Activated naive CD8-positive, alpha-beta T cell treated with anti-CD3 and anti-CD28 coated beads, Interleukin-2, amount 50 U/mL, for 24 hours (primary cell): ENCODE data around the gene LRP8.

Experiments used
- ATAC-seq: fragments of 150-1000 bp; cut with Tn5 transposase; one replicate; pipeline ENCODE4 v1.10.0; 2021
- DNase-seq: peaks from one replicate; pipeline ENCODE4 v3.0.0; 2021
- H3K27ac Mint-ChIP-seq: one replicate; pipeline ENCODE4 v1.8.0; 2021; ENCODE audit warnings: mild to moderate bottlenecking, mixed read lengths
- H3K27me3 Mint-ChIP-seq: one replicate; pipeline ENCODE4 v1.8.0; 2021; ENCODE audit warnings: mixed read lengths
- H3K36me3 Mint-ChIP-seq: one replicate; pipeline ENCODE4 v1.8.0; 2021; ENCODE audit warnings: low read depth, mixed read lengths
- H3K4me1 Mint-ChIP-seq: one replicate; pipeline ENCODE4 v1.8.0; 2021; ENCODE audit warnings: mixed read lengths
- H3K4me3 Mint-ChIP-seq: one replicate; pipeline ENCODE4 v1.8.0; 2021; ENCODE audit warnings: mild to moderate bottlenecking, moderate library complexity, mixed read lengths
- H3K9me3 Mint-ChIP-seq: one replicate; pipeline ENCODE4 v1.8.0; 2021; ENCODE audit warnings: mixed read lengths

LRP8 gene

DNA sequence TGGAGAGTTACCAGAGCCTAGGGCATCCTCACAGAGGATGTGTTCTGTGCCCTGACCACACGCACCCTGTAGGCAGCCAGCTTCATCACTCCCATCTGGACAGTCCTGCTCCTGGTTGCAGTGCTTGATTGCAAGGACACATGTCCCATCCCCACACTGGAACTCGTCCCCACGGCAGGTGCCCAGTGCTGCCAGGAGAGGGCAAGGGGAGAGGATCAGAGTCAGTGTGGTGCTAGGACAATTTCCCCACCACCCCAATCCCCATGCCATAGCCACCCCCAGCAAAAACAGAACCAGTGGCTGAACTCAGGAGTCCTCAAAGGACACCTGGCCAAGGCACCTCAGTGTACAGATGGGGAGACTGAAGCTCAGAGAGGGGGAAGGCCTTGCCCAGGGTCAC is 52.3 kb downstream of the LRP8 start:
- DNase-seq: no peak
- Mint-ChIP-seq H3K27me3 (no peaks in the 10 kb centered on the region), H3K4me3 (no peak overlapping the region), H3K4me1 (peaks cover 4% of the 10 kb centered on the region), H3K27ac (no peak overlapping the region), H3K9me3 (no peaks in the 10 kb centered on the region), H3K36me3 (peaks cover 38% of the 10 kb centered on the region)
- ATAC-seq: no peak

DNA sequence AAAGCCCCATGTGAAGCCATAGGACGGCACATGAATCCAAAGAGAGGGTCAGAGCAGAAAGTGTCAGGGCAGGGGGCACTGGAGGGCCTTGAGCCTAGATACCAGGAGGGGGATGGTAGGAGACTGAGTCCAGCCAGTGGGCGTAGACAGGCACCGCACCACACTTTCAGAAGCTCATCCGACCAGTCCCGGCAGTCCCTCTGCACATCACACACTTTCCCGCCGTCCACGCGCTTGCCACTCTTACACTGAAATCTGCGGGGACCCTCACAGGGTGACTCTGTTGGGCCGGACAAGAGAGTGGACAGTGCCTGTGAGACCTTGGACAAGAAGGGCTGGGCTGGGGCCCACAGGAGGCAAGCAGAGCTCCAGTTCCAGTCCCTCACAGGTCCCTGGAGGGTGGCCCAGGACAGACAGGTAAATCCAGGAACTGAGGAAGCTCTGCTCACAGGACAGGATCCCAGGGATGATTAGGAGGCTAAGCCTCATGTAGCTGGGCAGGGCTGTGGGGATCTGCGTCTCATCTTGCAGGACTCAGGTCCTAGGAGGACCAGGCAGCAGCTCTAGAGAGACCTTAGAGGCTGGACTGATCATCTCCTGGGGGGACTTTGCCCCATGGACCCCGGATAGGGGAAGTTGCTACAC is 53.2 kb downstream of the LRP8 start:
- no peaks in the 10 kb centered on the region for H3K9me3 Mint-ChIP-seq
- no peak for DNase-seq
- no peak overlapping the region for H3K27ac Mint-ChIP-seq
- ATAC-seq: no peak
- H3K4me1 Mint-ChIP-seq: peaks cover 7% of the 10 kb centered on the region
- H3K36me3 Mint-ChIP-seq: peaks cover 40% of the 10 kb centered on the region
- H3K4me3 Mint-ChIP-seq: no peak overlapping the region
- no peaks in the 10 kb centered on the region for H3K27me3 Mint-ChIP-seq

DNA sequence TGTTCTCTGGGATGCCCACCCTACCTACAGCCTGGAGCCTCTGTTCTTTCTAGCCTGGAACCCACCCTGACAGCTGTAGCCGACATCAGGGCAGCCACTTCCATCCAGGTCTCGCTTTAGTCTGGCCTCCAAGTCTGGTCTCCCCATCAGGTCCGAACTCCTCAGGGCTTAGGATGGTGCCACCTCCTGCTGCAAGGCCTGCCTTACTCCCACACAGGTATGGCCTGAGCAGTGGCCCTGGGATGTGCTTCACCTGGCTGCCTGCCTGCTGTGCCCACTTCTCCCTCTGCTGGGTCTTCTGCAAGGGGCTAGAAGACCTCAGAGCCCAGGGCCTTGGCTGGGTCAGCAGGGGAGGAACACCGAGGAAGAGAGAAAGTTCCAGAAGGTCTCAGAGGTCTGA is 53.8 kb downstream of the LRP8 start:
- Mint-ChIP-seq H3K9me3 (no peaks in the 10 kb centered on the region), H3K27ac (no peak overlapping the region), H3K27me3 (no peaks in the 10 kb centered on the region), H3K4me1 (peaks cover 7% of the 10 kb centered on the region), H3K36me3 (peaks cover 42% of the 10 kb centered on the region), H3K4me3 (no peak overlapping the region)
- no peak for ATAC-seq
- DNase-seq: no peak

DNA sequence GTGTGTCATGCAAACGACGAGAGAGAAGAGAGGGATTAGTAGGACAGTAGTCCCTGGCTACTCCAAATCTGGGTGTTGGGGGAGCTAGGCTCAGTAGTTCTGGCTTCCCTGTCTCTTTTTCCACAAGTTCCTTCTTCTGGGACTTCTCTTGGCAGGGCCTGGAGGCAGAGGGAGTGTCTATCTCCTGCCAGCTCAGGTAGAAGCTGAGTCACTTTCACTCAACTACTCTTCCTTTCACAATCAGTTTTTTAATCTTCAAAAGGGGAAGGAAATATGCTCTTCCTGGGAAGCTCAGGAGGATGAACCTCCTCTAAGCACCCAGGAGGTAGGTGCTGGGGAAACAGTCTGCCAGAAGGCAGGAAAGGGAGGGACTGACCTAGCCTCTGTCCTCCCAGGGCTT is 54.3 kb downstream of the LRP8 start:
- ATAC-seq: no peak
- H3K27ac Mint-ChIP-seq: no peak overlapping the region
- no peak for DNase-seq
- peaks cover 46% of the 10 kb centered on the region for H3K36me3 Mint-ChIP-seq
- no peak overlapping the region for H3K4me3 Mint-ChIP-seq
- no peaks in the 10 kb centered on the region for H3K9me3 Mint-ChIP-seq
- H3K27me3 Mint-ChIP-seq: no peaks in the 10 kb centered on the region
- H3K4me1 Mint-ChIP-seq: peaks cover 7% of the 10 kb centered on the region

DNA sequence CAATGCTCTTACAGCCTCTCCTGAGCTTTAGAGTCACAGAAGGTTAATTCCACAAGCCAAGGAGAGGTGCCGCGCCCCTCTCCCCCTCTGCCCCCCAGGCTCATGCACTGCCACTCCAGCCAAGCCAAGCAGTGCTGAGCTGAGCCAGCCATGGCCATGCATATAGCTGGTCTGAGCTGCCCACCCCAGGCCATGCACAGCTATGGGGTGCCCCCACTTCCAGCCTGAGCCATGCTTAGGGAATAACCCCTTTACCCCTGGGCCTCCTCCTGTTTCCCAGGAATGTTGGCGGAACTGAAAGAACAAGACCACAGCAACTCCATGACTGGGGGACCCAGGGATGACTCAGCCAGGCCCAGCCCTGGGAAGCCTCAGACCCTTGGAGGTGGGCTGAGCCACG is 55.5 kb downstream of the LRP8 start:
- ATAC-seq: no peak
- Mint-ChIP-seq H3K27ac (no peak overlapping the region), H3K4me3 (no peak overlapping the region), H3K4me1 (peaks cover 7% of the 10 kb centered on the region), H3K9me3 (no peaks in the 10 kb centered on the region), H3K27me3 (no peaks in the 10 kb centered on the region), H3K36me3 (peaks cover 46% of the 10 kb centered on the region)
- no peak for DNase-seq

DNA sequence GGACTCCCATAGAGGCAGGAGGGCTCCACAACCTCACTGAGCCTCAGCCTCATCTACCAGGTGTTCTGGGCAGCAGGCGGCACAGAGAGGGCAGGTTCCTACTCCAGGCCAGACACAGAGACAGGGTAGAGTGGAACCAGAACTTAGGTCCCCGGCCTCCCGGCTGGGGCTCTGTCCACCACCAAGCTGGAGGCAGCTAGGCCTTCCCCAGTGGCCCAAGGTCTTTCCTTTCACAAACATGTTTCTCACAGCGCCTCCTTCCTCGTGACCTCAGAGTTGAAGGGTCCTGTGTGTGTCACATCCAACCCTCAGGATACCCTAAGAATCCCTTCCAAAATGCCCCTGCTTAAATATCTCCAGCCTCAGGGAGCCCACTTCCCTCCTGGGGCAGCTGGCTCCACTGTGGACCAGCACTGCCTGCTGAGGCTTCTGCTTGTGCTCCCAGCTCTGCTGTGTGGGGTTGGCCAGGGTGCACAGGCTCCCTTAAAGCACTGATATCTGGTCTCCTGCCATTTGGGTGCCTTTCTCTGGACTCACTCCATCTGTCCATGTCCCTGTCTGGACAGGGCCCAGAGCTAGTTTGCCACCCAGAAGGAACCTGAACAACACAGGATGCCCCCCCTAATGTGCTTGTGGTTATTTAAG is 56.3 kb downstream of the LRP8 start:
- Mint-ChIP-seq H3K4me3 (no peak overlapping the region), H3K27me3 (no peaks in the 10 kb centered on the region), H3K4me1 (peaks cover 7% of the 10 kb centered on the region), H3K27ac (no peak overlapping the region), H3K9me3 (no peaks in the 10 kb centered on the region), H3K36me3 (peaks cover 51% of the 10 kb centered on the region)
- no peak for ATAC-seq
- no peak for DNase-seq

DNA sequence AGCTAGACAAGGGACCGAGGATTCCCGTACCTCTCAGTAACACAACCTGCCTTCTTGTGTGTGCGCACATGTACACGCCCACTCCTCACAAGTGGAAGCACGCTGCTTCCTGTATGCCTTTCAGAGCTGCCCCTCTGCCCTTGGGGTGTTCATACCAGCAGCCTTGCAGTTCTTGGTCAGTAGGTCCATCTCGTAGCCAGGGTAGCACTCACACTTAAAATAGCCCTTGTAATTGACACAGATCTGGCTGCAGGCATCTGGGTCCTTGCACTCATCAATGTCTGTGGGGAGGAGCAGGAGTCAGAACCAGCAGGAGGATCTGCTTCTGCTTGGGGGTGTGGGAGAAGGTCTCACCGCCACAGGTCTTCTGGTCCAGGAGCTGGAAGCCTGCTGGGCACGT is 57.0 kb downstream of the LRP8 start:
- no peaks in the 10 kb centered on the region for H3K9me3 Mint-ChIP-seq
- H3K4me3 Mint-ChIP-seq: no peak overlapping the region
- DNase-seq (no peak), ATAC-seq (no peak)
- peaks cover 7% of the 10 kb centered on the region for H3K4me1 Mint-ChIP-seq
- H3K27ac Mint-ChIP-seq: no peak overlapping the region
- H3K27me3 Mint-ChIP-seq: no peaks in the 10 kb centered on the region
- peaks cover 58% of the 10 kb centered on the region for H3K36me3 Mint-ChIP-seq

DNA sequence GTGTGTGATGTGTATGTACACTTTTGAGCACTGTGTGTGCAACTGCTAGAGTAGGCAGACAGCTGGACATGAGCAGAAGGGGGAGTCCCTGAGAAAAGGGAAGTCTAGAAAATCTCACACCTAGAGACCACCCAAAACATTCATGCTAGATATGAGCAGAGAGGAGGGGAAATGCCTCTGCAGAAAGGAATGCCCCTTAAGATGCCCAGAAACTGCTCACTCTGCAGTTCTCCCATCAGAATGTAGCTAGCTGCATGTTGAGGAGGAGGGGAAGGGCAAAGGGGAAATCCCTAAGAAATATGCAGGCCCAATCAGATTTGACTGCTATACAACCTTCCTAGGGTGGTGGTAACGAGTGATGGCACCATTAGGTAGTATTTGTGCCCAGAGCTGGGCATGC is 57.8 kb downstream of the LRP8 start:
- ATAC-seq (peak; percentile 16), DNase-seq (no peak)
- H3K4me1 Mint-ChIP-seq: peaks cover 7% of the 10 kb centered on the region
- no peaks in the 10 kb centered on the region for H3K27me3 Mint-ChIP-seq
- no peak overlapping the region for H3K27ac Mint-ChIP-seq
- H3K36me3 Mint-ChIP-seq: peaks cover 63% of the 10 kb centered on the region
- no peaks in the 10 kb centered on the region for H3K9me3 Mint-ChIP-seq
- no peak overlapping the region for H3K4me3 Mint-ChIP-seq

DNA sequence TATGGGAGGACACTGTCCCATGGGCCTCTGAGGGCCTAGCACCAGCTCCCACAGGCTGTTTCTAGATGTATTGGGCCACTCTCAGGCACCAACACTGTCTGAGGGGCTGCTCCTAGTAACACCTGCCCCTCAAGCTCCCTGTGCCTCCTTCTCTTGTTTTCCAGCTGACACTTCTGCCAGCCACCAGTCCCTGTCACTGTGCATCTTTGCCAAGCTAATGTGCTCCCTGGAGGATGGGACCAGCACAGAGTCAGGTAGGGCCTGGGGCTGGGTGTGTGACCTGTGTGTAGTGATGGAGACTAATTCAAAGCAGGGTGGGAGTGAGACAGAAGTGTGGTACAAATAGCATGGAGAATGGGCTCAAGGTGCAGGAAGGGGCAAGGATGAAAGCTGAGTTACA is 60.1 kb downstream of the LRP8 start:
- no peak for DNase-seq
- no peak overlapping the region for H3K4me3 Mint-ChIP-seq
- no peak overlapping the region for H3K27ac Mint-ChIP-seq
- no peaks in the 10 kb centered on the region for H3K27me3 Mint-ChIP-seq
- ATAC-seq: no peak
- peaks cover 63% of the 10 kb centered on the region for H3K36me3 Mint-ChIP-seq
- H3K4me1 Mint-ChIP-seq: peaks cover 7% of the 10 kb centered on the region
- H3K9me3 Mint-ChIP-seq: no peaks in the 10 kb centered on the region

DNA sequence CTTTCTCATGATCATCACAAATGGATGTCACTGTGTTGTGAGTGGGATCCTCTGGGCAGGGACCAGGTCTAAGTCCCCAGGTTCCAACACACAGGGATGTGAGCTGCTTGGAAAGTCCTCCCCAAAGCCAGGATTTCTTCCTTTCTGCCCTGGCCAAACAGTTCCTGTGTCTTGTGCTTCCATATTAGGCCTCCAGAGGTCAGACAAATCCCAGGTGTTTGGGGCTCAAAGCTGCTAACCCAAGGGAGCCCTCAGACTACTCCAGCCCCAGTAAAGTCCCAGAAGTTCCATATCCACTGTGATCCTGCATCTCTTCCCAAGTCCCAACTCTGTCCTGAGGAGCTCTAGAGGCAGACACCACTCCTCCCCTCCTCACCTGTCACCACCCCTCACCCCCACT is 61.8 kb downstream of the LRP8 start:
- Mint-ChIP-seq H3K27ac (no peak overlapping the region), H3K4me1 (peaks cover 6% of the 10 kb centered on the region), H3K36me3 (peaks cover 65% of the 10 kb centered on the region), H3K9me3 (no peaks in the 10 kb centered on the region), H3K4me3 (no peak overlapping the region), H3K27me3 (no peaks in the 10 kb centered on the region)
- DNase-seq: no peak
- no peak for ATAC-seq

DNA sequence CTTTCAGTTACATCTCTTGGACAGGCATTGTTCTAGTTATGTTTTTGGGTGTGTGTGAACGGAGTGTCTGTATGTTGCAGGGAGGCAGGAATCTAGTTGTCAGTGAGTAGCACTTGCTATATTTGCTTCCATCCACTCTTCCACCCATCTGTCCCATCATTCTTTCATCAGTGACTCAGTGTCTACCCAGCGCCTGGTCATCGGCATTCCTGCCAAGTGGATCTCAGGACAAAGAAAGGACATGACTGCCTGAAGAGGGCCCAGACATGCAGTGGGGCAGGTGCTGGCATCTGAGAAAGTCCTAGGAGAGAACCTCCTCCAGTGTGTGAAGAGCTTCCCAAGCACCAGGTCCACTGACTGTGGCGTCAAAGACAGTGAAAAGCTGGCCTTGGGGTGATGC is 62.3 kb downstream of the LRP8 start:
- H3K4me3 Mint-ChIP-seq: no peak overlapping the region
- no peaks in the 10 kb centered on the region for H3K27me3 Mint-ChIP-seq
- H3K36me3 Mint-ChIP-seq: peaks cover 64% of the 10 kb centered on the region
- ATAC-seq (no peak), DNase-seq (no peak)
- H3K27ac Mint-ChIP-seq: no peak overlapping the region
- H3K4me1 Mint-ChIP-seq: peaks cover 2% of the 10 kb centered on the region
- no peaks in the 10 kb centered on the region for H3K9me3 Mint-ChIP-seq

DNA sequence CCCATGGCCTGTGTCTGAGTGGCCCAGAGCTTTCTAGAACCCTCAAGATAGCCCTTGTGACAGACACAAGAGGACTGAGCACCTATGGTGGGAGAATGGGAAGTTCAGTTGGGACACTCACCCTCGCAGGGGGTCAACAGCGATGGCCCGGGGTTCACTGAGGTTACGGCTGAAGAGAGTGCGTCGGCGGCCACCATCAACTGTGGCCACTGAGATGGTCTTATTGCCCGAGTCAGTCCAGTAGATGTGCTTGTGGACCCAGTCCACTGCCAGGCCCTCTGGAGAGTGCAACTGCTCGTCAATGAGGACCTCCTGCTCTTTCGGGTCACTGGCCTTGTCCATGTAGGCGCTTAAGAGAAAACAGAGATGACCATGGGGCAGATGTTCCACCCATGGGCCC is 63.8 kb downstream of the LRP8 start:
- Mint-ChIP-seq H3K4me1 (no peaks in the 10 kb centered on the region), H3K9me3 (no peaks in the 10 kb centered on the region), H3K27ac (no peak overlapping the region), H3K36me3 (peaks cover 66% of the 10 kb centered on the region), H3K27me3 (no peaks in the 10 kb centered on the region), H3K4me3 (no peak overlapping the region)
- DNase-seq: no peak
- ATAC-seq: no peak

DNA sequence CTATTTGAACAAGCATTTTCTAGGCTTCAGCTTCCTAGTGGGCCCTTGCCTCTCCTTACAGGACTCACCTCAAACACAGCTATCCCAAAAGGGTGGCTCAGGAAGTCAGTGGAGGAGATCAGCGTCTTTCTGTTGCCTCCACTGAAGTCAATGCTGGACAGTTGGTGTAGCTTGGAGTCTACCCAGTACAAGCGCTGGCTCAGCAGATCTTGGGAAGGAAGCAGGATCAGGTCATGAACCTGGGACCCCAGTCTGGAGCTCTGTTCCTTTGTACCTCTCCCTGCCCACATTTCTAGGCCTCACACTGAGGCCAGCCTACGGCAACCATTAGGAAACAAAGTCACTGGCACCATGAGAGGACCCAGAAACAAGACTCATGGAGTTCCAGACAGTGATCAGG is 65.9 kb downstream of the LRP8 start:
- no peak overlapping the region for H3K4me3 Mint-ChIP-seq

DNA sequence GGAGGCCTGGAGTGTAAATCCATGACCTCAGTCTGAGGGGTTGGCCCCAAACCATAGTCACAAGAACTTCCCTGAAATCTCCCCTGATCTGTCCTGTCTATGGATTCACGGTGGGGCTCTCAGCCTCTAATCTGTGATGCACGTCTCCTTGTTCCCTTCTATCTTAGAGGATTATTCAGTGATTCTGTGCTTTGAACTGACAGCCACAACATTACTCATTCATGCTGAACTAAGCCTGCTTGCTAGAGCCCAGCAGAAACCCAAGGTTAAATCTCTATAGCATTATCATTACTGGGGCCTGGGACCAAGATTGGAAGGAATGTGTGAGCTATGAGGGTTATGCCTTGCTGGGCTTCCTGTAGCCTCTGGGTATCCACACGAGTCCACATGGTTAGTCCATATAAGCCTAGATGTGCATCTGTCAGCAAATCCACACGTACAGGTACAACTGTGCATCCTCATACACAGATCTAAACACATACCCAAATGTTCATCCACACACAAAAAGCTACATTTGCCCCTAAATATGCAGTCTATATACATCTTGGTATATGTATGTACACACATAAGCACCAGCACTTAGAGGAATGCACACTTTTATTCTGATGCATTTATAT is 67.1 kb downstream of the LRP8 start:
- no peak for DNase-seq
- Mint-ChIP-seq H3K4me1 (no peaks in the 10 kb centered on the region), H3K4me3 (no peak overlapping the region), H3K27me3 (no peaks in the 10 kb centered on the region), H3K27ac (no peak overlapping the region), H3K36me3 (peaks cover 66% of the 10 kb centered on the region), H3K9me3 (no peaks in the 10 kb centered on the region)
- ATAC-seq: no peak

More for the DNA sequence above, 65.9 kb downstream of the LRP8 start:
- H3K36me3 Mint-ChIP-seq: peaks cover 70% of the 10 kb centered on the region
- no peaks in the 10 kb centered on the region for H3K9me3 Mint-ChIP-seq
- ATAC-seq (no peak), DNase-seq (no peak)
- no peaks in the 10 kb centered on the region for H3K4me1 Mint-ChIP-seq
- no peaks in the 10 kb centered on the region for H3K27me3 Mint-ChIP-seq
- no peak overlapping the region for H3K27ac Mint-ChIP-seq

DNA sequence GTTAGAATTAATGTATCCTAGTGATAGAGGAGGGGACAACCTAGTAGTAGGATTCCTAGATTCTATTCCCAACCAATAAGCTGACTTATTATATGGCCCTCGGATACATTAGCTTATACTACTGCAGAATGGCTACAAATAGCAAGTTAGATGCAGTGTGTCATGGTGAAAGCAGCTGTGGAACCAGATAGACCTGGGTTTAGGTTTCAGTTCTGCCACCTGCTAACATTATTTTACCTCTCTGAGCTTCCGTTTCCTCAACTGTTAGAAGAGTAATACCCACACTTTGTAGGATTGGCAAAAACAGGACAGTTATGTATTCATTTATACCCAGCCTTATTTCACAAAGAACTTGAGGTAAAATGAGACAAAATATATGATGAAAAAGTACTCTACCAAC is 67.9 kb downstream of the LRP8 start:
- no peak for ATAC-seq

More for the DNA sequence above, 67.9 kb downstream of the LRP8 start:
- Mint-ChIP-seq H3K27me3 (no peaks in the 10 kb centered on the region), H3K4me1 (no peaks in the 10 kb centered on the region), H3K9me3 (no peaks in the 10 kb centered on the region), H3K36me3 (peaks cover 64% of the 10 kb centered on the region), H3K4me3 (no peak overlapping the region), H3K27ac (no peak overlapping the region)
- no peak for DNase-seq
